Suppressor macrophage (primary cell): ENCODE results near the gene TTC21B.
"Not testable (repeated sequence)": the region's sequence is repeated elsewhere in the genome, so short reads cannot be mapped to it uniquely, and the experiment has no call there.

Experiments
- DNase-seq, 4 experiments: peaks; one replicate each; pipeline ENCODE4 v3.0.0-alpha.2; 2020 to 2022
- total RNA-seq, 17 experiments: gene quantifications; one replicate each; lab custom pipeline; 2026; ENCODE audit warnings: mixed read lengths in 6 of 17, inconsistent platforms in 3 of 17; lab: John Stamatoyannopoulos, UW

TTC21B gene
- 9.3 to 42.9 (median 25.0) reads per million in 17 experiments for total RNA-seq

GRCh38 chr2:165953655-165954606 is at the start of gene TTC21B:
TSS of gene TTC21B (minus strand) at chr2:165953776. CDS start at chr2:165953705, 71 bp downstream.
- peak; percentile 93 to 97 (median 96) for DNase-seq

- no peak for DNase-seq
Measured at GRCh38 chr2:166000401-166000800, 46.8 kb upstream of the TTC21B start.

- DNase-seq: no peak
Measured at GRCh38 chr2:165990846-165991245, 37.3 kb upstream of the TTC21B start.

- DNase-seq: no peak
Measured at GRCh38 chr2:165989851-165990250, 36.3 kb upstream of the TTC21B start.

- no peak for DNase-seq
Measured at GRCh38 chr2:165985120-165985519, 31.5 kb upstream of the TTC21B start.

GRCh38 chr2:165972161-165972560 is 18.6 kb upstream of the TTC21B start:
- DNase-seq: not testable (repeated sequence)

- DNase-seq: no peak
Measured at GRCh38 chr2:165970663-165971062, 17.1 kb upstream of the TTC21B start.

GRCh38 chr2:165969227-165969626 is 15.7 kb upstream of the TTC21B start:
- no peak for DNase-seq

DNA sequence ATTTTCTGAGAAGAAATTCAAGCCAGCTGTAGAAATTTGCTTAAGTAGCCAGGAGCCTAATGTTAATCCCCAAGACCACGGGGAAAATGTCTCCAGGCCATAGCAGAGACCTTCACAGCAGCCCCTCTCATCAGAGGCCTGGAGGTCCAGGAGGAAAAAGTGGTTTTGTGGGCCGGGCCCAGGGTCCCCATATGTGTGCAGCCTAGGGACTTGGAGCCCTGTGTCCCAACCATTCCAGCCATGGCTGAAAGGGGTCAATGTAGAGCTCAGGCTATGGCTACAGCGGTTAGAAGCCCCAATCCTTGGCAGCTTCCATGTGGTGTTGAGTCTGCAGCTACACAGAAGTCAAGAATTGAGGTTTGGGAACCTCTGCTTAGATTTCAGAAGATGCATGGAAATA is 14.2 kb upstream of the TTC21B start:
- no peak for DNase-seq

DNA sequence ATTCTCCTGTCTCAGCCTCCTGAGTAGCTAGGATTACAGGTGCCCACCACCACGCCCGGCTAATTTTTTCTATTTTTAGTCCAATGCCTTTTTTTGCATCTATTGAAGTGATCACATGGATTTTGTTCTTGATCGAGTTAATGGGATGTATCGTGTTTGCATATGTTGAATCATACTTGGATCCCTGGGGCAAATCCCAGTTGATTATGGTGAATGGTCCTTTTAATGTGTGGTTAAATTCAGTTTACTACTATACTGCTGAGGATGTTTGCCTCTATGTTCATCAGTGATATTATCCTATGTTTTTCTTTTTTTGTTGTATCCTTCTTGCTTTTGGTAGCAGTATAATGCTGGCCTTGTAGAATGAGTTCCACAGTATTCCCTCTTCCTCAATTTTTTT is 8.2 kb upstream of the TTC21B start:
- no peak for DNase-seq

DNA sequence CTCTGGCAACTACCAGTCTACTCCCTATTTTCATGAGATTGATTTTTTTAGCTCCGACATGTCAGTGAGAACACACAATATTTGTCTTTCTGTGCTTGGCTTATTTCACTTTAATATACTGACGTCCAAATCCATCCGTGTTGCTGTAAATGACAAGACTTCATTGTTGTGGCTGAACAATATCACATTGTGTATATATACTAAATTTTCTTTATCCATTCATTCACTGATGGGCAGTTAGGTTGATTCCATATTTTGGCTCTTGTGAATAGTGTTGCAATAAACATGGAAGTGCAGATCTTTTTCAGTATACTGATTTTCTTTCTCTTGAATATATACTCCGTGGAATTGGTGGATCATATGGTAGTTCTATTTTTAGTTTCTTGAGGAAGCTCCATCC is 5.8 kb upstream of the TTC21B start:
- no peak for DNase-seq

- DNase-seq: no peak
Measured at GRCh38 chr2:165958313-165958960, 4.9 kb upstream of the TTC21B start.

GRCh38 chr2:165957030-165957675 is 3.6 kb upstream of the TTC21B start:
- DNase-seq: no peak

DNA sequence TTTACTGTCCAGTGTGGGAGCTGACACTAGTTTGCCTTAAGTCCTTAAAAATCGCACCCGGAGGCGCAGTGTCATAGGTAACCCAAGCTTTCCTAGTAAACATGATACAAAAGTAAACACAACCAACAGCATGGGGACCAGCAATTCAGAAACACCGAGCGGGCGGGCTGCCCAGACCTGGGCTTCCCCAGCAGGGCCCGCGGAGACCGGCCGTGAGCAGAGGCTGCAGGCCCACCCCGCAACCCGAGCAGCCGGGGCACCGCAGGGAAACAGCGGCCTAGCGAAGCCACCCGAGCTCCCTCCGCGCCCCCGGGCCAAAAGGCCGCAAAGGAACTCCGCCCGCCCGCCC is 296 bp downstream of the TTC21B start:
- DNase-seq: no peak

DNA sequence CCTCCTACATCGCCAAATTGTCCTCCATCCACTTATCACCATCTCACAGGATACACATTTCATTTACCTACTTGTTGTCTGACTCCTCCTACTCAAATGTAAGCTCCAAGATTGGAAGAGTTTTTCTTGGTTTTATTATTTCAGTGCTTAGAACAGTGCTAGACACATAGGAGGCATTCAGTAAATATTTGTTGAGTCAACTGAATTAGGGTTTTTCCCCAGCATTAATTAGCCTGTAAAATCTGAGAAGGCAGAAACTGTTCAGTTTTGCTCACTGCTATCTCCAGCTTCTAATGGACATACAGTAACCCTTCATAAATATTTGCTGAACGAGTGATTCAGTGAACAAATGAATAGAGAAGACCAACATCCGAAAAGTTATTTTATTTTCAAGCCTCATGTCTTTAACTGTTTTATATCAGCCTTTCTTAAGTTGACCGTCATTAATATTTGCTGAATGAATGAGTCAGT is 800 bp downstream of the TTC21B start:
- peak in 1 of 4 experiments; percentile 2 for DNase-seq

GRCh38 chr2:165952085-165952484 is 1.5 kb downstream of the TTC21B start:
- no peak for DNase-seq

DNA sequence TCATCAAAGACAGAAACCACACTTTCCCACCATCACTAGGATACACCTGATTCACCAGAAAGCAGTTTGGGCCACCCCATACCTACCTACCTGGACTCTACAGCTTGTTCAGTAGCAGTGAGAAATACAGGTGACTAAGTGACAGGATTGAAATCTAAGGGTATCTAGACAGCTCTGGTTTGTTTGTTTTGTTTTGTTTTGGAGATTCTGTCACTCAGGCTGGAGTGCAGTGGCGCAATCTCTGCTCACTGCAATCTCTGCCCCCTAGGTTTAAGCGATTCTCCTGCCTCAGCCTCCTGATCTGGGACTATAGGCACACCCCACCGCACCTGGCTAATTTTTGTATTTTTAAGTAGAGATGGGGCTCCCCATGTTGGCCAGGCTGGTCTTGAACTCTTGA is 3.1 kb downstream of the TTC21B start:
- no peak for DNase-seq

GRCh38 chr2:165941827-165942226 is 11.7 kb downstream of the TTC21B start:
- DNase-seq: no peak

DNA sequence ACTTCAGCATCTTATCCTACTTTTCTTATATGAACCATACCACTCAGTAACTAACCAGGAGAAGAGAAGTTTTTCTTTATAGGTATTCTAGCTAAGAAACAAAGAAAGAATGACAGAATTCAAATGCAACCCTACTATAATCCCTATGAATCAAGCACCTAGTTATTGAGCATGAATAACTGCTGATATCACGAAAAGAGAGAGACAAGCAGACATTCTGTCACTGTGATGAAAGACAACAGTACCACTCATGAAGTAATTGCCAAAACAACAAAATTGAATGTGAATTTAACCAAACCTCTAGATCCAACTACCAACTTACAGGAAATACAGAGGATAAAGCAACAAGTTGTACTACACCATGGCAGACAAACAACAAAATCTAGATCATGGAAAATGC is 15.3 kb downstream of the TTC21B start:
- DNase-seq: no peak

DNA sequence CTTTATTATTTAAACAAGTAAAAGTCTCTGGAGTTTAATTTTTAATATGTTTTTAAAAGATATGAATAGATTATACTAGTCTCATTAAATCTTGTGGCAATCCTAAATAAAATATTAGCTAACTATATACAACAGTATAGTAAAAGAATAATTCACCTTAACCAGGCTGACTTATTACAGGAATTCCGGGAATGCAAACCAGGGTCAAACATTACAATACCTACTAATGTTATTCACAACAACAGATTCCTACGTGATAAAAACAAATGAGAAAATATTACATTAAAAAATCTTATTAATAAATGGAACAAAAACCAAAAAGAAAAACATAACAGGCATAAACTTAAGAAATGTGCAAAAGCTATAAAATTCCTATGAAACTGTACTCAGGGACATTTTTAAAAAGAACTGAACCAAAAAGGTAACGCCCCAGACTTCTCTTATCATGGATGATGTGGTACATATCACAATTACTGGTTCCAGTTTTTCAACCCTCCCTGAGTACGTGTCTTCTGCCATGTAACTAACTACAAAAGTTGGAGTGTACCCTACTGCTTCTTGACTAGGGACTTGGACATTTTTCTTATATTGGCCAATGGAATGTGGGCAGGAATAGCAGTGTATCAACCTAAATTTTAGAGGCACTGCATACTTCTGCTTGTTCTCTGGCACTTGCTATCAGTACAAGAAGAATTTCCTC is 20.2 kb downstream of the TTC21B start:
- DNase-seq: no peak

DNA sequence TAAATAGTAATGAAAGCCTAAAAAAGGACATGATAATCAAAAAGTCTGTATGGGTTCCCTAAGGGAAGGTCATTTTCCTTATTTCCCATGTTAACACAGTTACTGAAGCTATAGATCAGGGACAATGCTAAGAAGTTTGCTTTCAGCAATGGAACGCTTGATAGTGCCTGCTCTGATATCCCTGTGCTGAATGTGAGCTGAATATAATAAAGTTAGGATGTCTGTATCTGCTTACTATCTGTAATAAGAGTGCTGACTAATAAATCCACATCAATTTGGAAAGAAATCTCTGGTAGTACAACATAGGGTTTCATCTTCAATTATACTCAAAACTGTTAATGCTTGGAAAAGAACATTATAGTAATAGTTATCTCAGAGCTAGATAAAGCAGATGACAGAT is 25.8 kb downstream of the TTC21B start:
- no peak for DNase-seq

GRCh38 chr2:165927353-165927752 is 26.2 kb downstream of the TTC21B start:
- no peak for DNase-seq

GRCh38 chr2:165924946-165925345 is 28.6 kb downstream of the TTC21B start:
- no peak for DNase-seq
